Hepatocyte (in vitro differentiated cells): ENCODE measurements around the gene TGIF1. TPM values are rescaled to one million over a fixed set of nuclear protein-coding genes. Genes with fewer than 3 reads are reported as not detected.

Experiments
- DNase-seq: peaks from one replicate; pipeline ENCODE4 v3.0.0-alpha.2; 2016; ENCODE audit warnings: low spot score
- H2AFZ ChIP-seq: fragments of 200-600 bp; sonication (generic); 2 replicates; pipeline ENCODE4 v1.6.0; 2016; ENCODE audit warnings: antibody characterized with exemption, mild to moderate bottlenecking
- H3K27ac ChIP-seq: fragments of 200-600 bp; sonication (generic); 2 replicates; pipeline ENCODE4 v1.5.1; 2016; ENCODE audit warnings: mild to moderate bottlenecking
- H3K27me3 ChIP-seq: fragments of 200-600 bp; sonication (generic); 2 replicates; pipeline ENCODE4 v1.6.1; 2016
- H3K36me3 ChIP-seq: fragments of 200-600 bp; sonication (generic); replicated peaks from 2 replicates; pipeline ENCODE4 v1.5.1; 2016; ENCODE audit warnings: low read depth; ENCODE audit not compliant: insufficient read depth
- H3K4me1 ChIP-seq: fragments of 200-600 bp; sonication (generic); 2 replicates; pipeline ENCODE4 v1.5.1; 2016; ENCODE audit warnings: mild to moderate bottlenecking, moderate library complexity; ENCODE audit not compliant: insufficient read depth
- H3K4me2 ChIP-seq: fragments of 200-600 bp; sonication (generic); 2 replicates; pipeline ENCODE4 v1.6.0; 2016
- H3K4me3 ChIP-seq: fragments of 200-600 bp; sonication (generic); 2 replicates; pipeline ENCODE4 v1.5.1; 2016; ENCODE audit warnings: mild to moderate bottlenecking
- H3K79me2 ChIP-seq: fragments of 200-600 bp; sonication (generic); 2 replicates; pipeline ENCODE4 v1.6.0; 2017; ENCODE audit warnings: mild to moderate bottlenecking
- H3K9me2 ChIP-seq: fragments of 200-600 bp; sonication (generic); replicated peaks from 2 replicates; pipeline ENCODE4 v1.6.0; 2017; ENCODE audit warnings: mild to moderate bottlenecking; ENCODE audit not compliant: insufficient read depth
- H3K9me3 ChIP-seq: fragments of 200-600 bp; sonication (generic); 2 replicates; pipeline ENCODE4 v1.5.1; 2016; ENCODE audit warnings: low read depth, mild to moderate bottlenecking
- H4K20me1 ChIP-seq: fragments of 200-600 bp; sonication (generic); 2 replicates; pipeline ENCODE4 v1.6.0; 2016; ENCODE audit warnings: mild to moderate bottlenecking; ENCODE audit not compliant: insufficient read depth, poor library complexity, severe bottlenecking
- CTCF ChIP-seq: fragments of 200-600 bp; sonication (generic); IDR thresholded peaks from 2 replicates; pipeline ENCODE4 v1.5.1; 2016; ENCODE audit warnings: antibody characterized with exemption, mild to moderate bottlenecking; ENCODE audit not compliant: poor library complexity
- EZH2 ChIP-seq: fragments of 200-600 bp; sonication (generic); IDR thresholded peaks from 2 replicates; pipeline ENCODE4 v1.6.1; 2016; ENCODE audit warnings: antibody characterized with exemption, mild to moderate bottlenecking, borderline replicate concordance
- EZH2phosphoT487 ChIP-seq: fragments of 200-600 bp; sonication (generic); IDR thresholded peaks from one replicate; pipeline ENCODE4 v1.6.1; 2018; ENCODE audit warnings: antibody characterized with exemption, mild to moderate bottlenecking, low read depth, moderate library complexity; ENCODE audit not compliant: unreplicated experiment, severe bottlenecking
- WGBS: methylation state at CpG from one replicate; pipeline ENCODE4 v1.1.6; 2016; ENCODE audit warnings: low lambda C conversion rate; ENCODE audit errors: missing lambda C conversion rate; 5-methylcytosine and 5-hydroxymethylcytosine counted together
- polyA plus RNA-seq: library from polyadenylated mRNA; unstranded; fragments of >200 nt; fragmentation: Nextera tagmentation; extraction: Ambion mirVana; gene quantifications from 2 replicates; pipeline ENCODE4 v1.2.1, GENCODE V29; 2016
- total RNA-seq: library from RNA; depleted of rRNA; stranded (reverse); fragments of >200 nt; gene quantifications from 2 replicates; pipeline ENCODE4 v1.2.3, GENCODE V29; 2014

The TGIF1 gene
- total and polyA plus RNA-seq, 2 experiments from 2014 or later = 129 to 193 TPM

- H3K9me2 ChIP-seq = no peaks in the 10 kb centered on the region
- no peaks in the 10 kb centered on the region for H4K20me1 ChIP-seq
- no peak overlapping the region for H3K4me3 ChIP-seq
- no peaks in the 10 kb centered on the region for H3K36me3 ChIP-seq
- no peaks in the 10 kb centered on the region for H3K9me3 ChIP-seq
- DNase-seq = no peak
- no peaks in the 10 kb centered on the region for H3K4me1 ChIP-seq
- H3K27ac ChIP-seq = no peak overlapping the region
- TF ChIP-seq EZH2phosphoT487 (no peak), CTCF (no peak), EZH2 (no peak)
- H2AFZ ChIP-seq = no peak overlapping the region
- H3K27me3 ChIP-seq = peaks cover 4% of the 10 kb centered on the region
- H3K4me2 ChIP-seq = no peak overlapping the region
- WGBS = 59% methylated on average over 4 of the region's 4 CpGs
- no peaks in the 10 kb centered on the region for H3K79me2 ChIP-seq
Observed at GRCh38 chr18:3494245-3494526, 44.2 kb downstream of the TGIF1 start.

GRCh38 chr18:3494569-3494968, 44.6 kb downstream of the TGIF1 start:
- no peaks in the 10 kb centered on the region for H3K9me3 ChIP-seq
- peaks cover 6% of the 10 kb centered on the region for H3K27me3 ChIP-seq
- no peaks in the 10 kb centered on the region for H3K79me2 ChIP-seq
- H3K9me2 ChIP-seq = no peaks in the 10 kb centered on the region
- H3K4me1 ChIP-seq = peaks cover 3% of the 10 kb centered on the region
- H3K4me3 ChIP-seq = no peak overlapping the region
- H3K27ac ChIP-seq = no peak overlapping the region
- no peak for DNase-seq
- 87% methylated on average over 5 of the region's 5 CpGs for WGBS
- no peaks in the 10 kb centered on the region for H4K20me1 ChIP-seq
- no peak overlapping the region for H2AFZ ChIP-seq
- no peak overlapping the region for H3K4me2 ChIP-seq
- TF ChIP-seq EZH2phosphoT487 = no peak
- no peak for TF ChIP-seq EZH2
- TF ChIP-seq CTCF = no peak
- no peaks in the 10 kb centered on the region for H3K36me3 ChIP-seq

GRCh38 chr18:3495691-3496430, 45.9 kb downstream of the TGIF1 start:
- H4K20me1 ChIP-seq = no peaks in the 10 kb centered on the region
- peaks cover 13% of the 10 kb centered on the region for H3K27me3 ChIP-seq
- no peak for TF ChIP-seq EZH2phosphoT487
- TF ChIP-seq EZH2 = no peak
- TF ChIP-seq CTCF = no peak

More at GRCh38 chr18:3495691-3496430, 45.9 kb downstream of the TGIF1 start:
- H3K27ac ChIP-seq = no peak overlapping the region
- H3K9me3 ChIP-seq = no peaks in the 10 kb centered on the region
- no peak for DNase-seq
- 92% methylated on average over 7 of the region's 7 CpGs for WGBS
- H3K4me3 ChIP-seq = no peak overlapping the region
- H3K9me2 ChIP-seq = no peaks in the 10 kb centered on the region
- no peaks in the 10 kb centered on the region for H3K79me2 ChIP-seq
- H2AFZ ChIP-seq = no peak overlapping the region
- H3K36me3 ChIP-seq = no peaks in the 10 kb centered on the region
- H3K4me1 ChIP-seq = peaks cover 4% of the 10 kb centered on the region
- no peak overlapping the region for H3K4me2 ChIP-seq
